ENCODE results near the gene ADCY9. TPM values are rescaled to one million over a fixed set of nuclear protein-coding genes. Genes with fewer than 3 reads are reported as not detected.
A peak's percentile ranks its signal among the peaks of the same experiment; 100 is the strongest.

The ADCY9 gene
- total RNA-seq, 5 donors from 2014 or later (not counting 1 experiment from before 2014, with no cell fraction given) = 7.9 to 15.7 (median 11.6) TPM

DNA sequence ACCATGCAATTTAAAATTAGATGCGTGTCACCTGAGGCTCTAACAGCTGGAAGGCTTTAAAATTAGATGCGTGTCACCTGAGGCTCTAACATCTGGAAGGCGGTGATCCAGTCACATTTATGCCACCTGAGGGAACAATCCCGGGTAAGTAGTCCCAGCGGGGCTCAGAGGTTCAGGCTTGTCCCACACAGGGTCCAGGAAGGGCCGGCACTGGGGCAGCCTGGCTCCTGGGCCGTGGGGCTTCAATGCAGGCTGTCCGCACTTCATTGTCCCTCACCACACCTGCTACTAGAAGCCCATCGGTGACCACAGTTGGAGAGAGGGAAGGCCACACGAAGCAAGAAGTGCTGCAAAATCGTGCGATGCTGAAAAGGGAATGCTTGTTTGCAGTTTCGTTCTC, 15.4 kb upstream of the ADCY9 start:
- H3K27me3 ChIP-seq (replicated peaks in 1 of 2; ENCODE audit: control insufficient read depth in 2 of 2, extremely low read depth in 1 of 2, insufficient read depth in 2 of 2, low read length in 1 of 2) = peaks cover 3 to 25% of the 10 kb centered on the region in 2 experiments
- DNase-seq = no peak
- H3K27me3 Mint-ChIP-seq = peaks cover 9 to 18% of the 10 kb centered on the region in 2 donors
- no peak overlapping the region for H3K4me3 Mint-ChIP-seq
- H3K9me3 Mint-ChIP-seq = no peaks in the 10 kb centered on the region
- no peak for ATAC-seq (replicated peaks in 1 of 4)
- H3K4me1 ChIP-seq (ENCODE audit: control insufficient read depth in 1 of 2, extremely low read depth in 1 of 2, insufficient read depth in 2 of 2, low read length in 2 of 2) = no peaks in the 10 kb centered on the region
- ChIA-PET POLR2A (no interaction called here), CTCF (no interaction called here)
- H3K36me3 Mint-ChIP-seq = no peaks in the 10 kb centered on the region
- no peaks in the 10 kb centered on the region for H3K36me3 ChIP-seq (ENCODE audit: control insufficient read depth in 2 of 2, extremely low read depth in 1 of 2, insufficient read depth in 1 of 2, low read length in 1 of 2)
- no peak overlapping the region for H3K4me3 ChIP-seq (ENCODE audit: control insufficient read depth in 1 of 2, extremely low read depth in 1 of 2, low read length in 1 of 2)
- no peak overlapping the region for H3K27ac ChIP-seq (ENCODE audit: low read length)
- WGBS (ENCODE audit: insufficient coverage) = 51% methylated on average over 7 of the region's 13 CpGs
- H3K9me3 ChIP-seq = no peaks in the 10 kb centered on the region
- H3K27ac Mint-ChIP-seq = no peak overlapping the region
- H3K4me1 Mint-ChIP-seq = no peaks in the 10 kb centered on the region

DNA sequence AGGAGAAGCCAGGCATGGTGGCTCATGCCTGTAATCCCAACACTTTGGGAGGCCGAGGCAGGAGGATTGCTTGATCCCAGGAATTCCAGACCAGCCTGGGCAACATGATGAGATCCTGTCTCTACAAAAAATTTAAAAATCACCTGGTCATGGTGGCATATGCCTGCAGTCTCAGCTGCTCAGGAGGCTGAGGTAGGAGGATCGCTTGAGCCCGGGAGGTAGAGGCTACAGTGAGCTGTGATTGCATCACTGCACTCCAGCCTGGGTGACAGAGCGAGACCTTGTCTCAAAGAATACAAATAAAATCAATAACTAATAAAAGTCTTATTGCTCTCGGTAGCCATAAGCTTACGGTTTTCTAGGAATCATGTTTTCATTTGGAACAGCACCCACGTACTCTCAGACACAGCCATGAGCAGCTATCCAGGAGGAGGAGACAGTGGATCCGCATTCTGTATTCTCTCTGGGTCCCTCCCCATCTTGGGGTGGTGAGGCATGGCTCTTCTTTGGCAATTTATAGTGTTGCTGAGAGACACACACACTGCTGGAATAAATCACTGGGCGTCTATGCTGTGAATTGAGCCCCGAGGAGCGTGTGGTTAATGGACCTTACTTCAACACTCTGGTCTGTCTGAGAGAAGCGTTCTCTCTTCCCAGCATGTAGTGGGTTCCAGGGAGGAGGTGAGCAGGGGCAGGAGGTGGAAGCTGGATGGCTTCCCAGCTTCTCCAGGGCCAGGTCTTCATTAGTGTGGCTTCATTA, 8.5 kb upstream of the ADCY9 start:
- H3K27me3 Mint-ChIP-seq = peaks cover 3 to 11% of the 10 kb centered on the region in 2 donors
- ChIA-PET CTCF (interaction anchor here in 1 of 2 donors (0.6 kb wide), 1 partner anchor 66 kb away, joined by 4 read pairs; no protein-coding TSS in a partner anchor), POLR2A (no interaction called here)
- no peaks in the 10 kb centered on the region for H3K9me3 Mint-ChIP-seq
- Histone ChIP-seq H3K36me3 (ENCODE audit: control insufficient read depth in 2 of 2, extremely low read depth in 1 of 2, insufficient read depth in 1 of 2, low read length in 1 of 2) (no peaks in the 10 kb centered on the region), H3K4me3 (ENCODE audit: control insufficient read depth in 1 of 2, extremely low read depth in 1 of 2, low read length in 1 of 2) (no peak overlapping the region), H3K27ac (ENCODE audit: low read length) (no peak overlapping the region), H3K27me3 (replicated peaks in 1 of 2; ENCODE audit: control insufficient read depth in 2 of 2, extremely low read depth in 1 of 2, insufficient read depth in 2 of 2, low read length in 1 of 2) (peaks cover 3 to 27% of the 10 kb centered on the region in 2 experiments), H3K4me1 (ENCODE audit: control insufficient read depth in 1 of 2, extremely low read depth in 1 of 2, insufficient read depth in 2 of 2, low read length in 2 of 2) (no peaks in the 10 kb centered on the region), H3K9me3 (no peaks in the 10 kb centered on the region)
- no peak overlapping the region for H3K4me3 Mint-ChIP-seq
- H3K4me1 Mint-ChIP-seq = no peaks in the 10 kb centered on the region
- WGBS (ENCODE audit: insufficient coverage) = 91% methylated on average over 4 of the region's 12 CpGs
- H3K27ac Mint-ChIP-seq = no peak overlapping the region
- H3K36me3 Mint-ChIP-seq = no peaks in the 10 kb centered on the region
- ATAC-seq (replicated peaks in 1 of 4) (no peak), DNase-seq (no peak)

DNA sequence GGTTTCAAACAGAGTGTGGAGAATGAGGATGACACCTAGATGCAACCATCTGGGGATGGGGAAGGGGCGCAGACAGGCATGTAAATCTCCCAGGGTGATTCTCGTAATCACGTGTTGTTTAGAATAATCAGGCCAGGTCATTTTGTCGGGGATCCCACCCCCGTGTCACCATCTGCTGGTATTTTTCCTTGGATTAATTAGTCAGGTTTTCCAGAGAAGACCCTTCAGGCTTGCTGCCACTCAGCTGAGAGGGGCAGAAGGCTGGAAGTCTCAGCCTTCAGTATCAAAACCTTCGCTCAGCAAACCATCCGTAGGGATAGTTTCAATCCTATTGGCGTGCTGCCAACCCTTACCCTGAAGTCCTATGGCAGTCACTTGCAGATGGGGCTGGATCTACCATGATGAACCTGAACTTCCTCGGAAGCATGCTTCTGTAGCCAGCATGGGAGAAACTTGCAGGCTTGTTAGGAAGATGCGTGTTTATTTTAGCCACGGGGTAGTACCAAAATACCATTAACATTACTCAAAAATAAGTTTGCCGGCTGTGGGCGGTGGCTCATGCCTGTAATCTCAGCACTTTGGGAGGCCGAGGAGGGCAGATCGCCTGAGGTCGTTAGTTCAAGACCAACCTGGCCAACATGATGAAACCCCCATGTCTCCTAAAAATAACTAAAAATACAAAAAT, 7.5 kb upstream of the ADCY9 start:
- Mint-ChIP-seq H3K4me1 (no peaks in the 10 kb centered on the region), H3K9me3 (no peaks in the 10 kb centered on the region), H3K4me3 (no peak overlapping the region), H3K27ac (no peak overlapping the region), H3K36me3 (no peaks in the 10 kb centered on the region), H3K27me3 (peaks cover 3 to 9% of the 10 kb centered on the region in 2 donors)
- ChIA-PET CTCF (no interaction called here), POLR2A (no interaction called here)
- H3K36me3 ChIP-seq (ENCODE audit: control insufficient read depth in 2 of 2, extremely low read depth in 1 of 2, insufficient read depth in 1 of 2, low read length in 1 of 2) = no peaks in the 10 kb centered on the region
- no peak overlapping the region for H3K4me3 ChIP-seq (ENCODE audit: control insufficient read depth in 1 of 2, extremely low read depth in 1 of 2, low read length in 1 of 2)
- H3K4me1 ChIP-seq (ENCODE audit: control insufficient read depth in 1 of 2, extremely low read depth in 1 of 2, insufficient read depth in 2 of 2, low read length in 2 of 2) = no peaks in the 10 kb centered on the region
- 75% methylated on average over 11 of the region's 16 CpGs for WGBS (ENCODE audit: insufficient coverage)
- no peak for ATAC-seq (replicated peaks in 1 of 4)
- no peak overlapping the region for H3K27ac ChIP-seq (ENCODE audit: low read length)
- H3K9me3 ChIP-seq = no peaks in the 10 kb centered on the region
- peaks cover 0 to 21% of the 10 kb centered on the region in 2 experiments for H3K27me3 ChIP-seq (replicated peaks in 1 of 2; ENCODE audit: control insufficient read depth in 2 of 2, extremely low read depth in 1 of 2, insufficient read depth in 2 of 2, low read length in 1 of 2)
- no peak for DNase-seq

DNA sequence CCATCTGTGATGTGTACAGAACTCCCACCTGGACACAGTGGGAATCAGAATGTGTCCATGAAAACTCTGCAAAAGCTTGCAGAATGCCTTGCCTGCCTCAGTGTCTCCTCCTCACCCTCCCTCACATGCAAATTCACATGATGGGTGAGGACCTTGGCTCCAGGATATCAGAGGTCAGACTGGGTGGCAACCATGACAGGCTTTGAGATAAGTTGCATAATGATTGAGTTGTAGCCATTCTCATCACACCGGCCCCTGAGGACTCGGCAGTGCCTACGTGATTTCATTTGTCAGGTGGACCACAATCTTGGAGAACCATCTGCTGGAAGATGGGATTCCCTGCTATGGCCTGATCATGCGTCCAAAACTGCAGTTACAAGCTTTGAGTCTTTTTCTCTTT, 3.9 kb upstream of the ADCY9 start:
- Mint-ChIP-seq H3K27me3 (peaks cover 3 to 9% of the 10 kb centered on the region in 2 donors), H3K4me1 (peaks cover 7% of the 10 kb centered on the region in 3 donors), H3K4me3 (no peak overlapping the region), H3K27ac (no peak overlapping the region), H3K9me3 (no peaks in the 10 kb centered on the region), H3K36me3 (no peaks in the 10 kb centered on the region)
- DNase-seq (no peak), ATAC-seq (replicated peaks in 1 of 4) (no peak)
- Histone ChIP-seq H3K4me3 (ENCODE audit: control insufficient read depth in 1 of 2, extremely low read depth in 1 of 2, low read length in 1 of 2) (no peak overlapping the region), H3K36me3 (ENCODE audit: control insufficient read depth in 2 of 2, extremely low read depth in 1 of 2, insufficient read depth in 1 of 2, low read length in 1 of 2) (no peaks in the 10 kb centered on the region), H3K9me3 (no peaks in the 10 kb centered on the region), H3K27ac (ENCODE audit: low read length) (no peak overlapping the region), H3K4me1 (ENCODE audit: control insufficient read depth in 1 of 2, extremely low read depth in 1 of 2, insufficient read depth in 2 of 2, low read length in 2 of 2) (peaks cover 0 to 12% of the 10 kb centered on the region in 2 experiments), H3K27me3 (replicated peaks in 1 of 2; ENCODE audit: control insufficient read depth in 2 of 2, extremely low read depth in 1 of 2, insufficient read depth in 2 of 2, low read length in 1 of 2) (peaks cover 2 to 18% of the 10 kb centered on the region in 2 experiments)
- POLR2A ChIA-PET = no interaction called here
- CTCF ChIA-PET = interaction anchor here in 1 of 2 donors (0.6 kb wide), 1 partner anchor 779 kb away, joined by 4 read pairs; no protein-coding TSS in a partner anchor
- WGBS (ENCODE audit: insufficient coverage) = 80% methylated on average over 1 of the region's 4 CpGs

DNA sequence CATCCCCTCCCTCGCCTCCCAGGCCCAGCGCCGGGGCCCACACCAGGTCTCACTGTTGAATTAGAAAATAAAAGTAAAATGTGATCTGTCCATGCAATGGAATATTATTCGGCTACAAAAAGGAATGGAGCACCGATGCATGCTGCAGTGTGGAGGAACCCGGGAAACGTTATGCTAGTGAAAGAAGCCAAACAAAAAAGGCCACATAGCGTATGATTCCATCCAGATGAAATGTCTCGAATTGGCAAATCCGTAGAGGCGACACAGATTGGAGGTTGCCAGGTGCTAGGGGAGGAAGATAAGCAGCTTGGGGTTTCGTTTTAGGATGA, 972 bp upstream of the ADCY9 start:
- 95% methylated on average over 6 of the region's 12 CpGs for WGBS (ENCODE audit: insufficient coverage)
- peaks cover 34% of the 10 kb centered on the region in 3 donors for H3K4me1 Mint-ChIP-seq
- Histone ChIP-seq H3K9me3 (no peaks in the 10 kb centered on the region), H3K27ac (ENCODE audit: low read length) (no peak overlapping the region), H3K36me3 (ENCODE audit: control insufficient read depth in 2 of 2, extremely low read depth in 1 of 2, insufficient read depth in 1 of 2, low read length in 1 of 2) (no peaks in the 10 kb centered on the region), H3K4me3 (ENCODE audit: control insufficient read depth in 1 of 2, extremely low read depth in 1 of 2, low read length in 1 of 2) (peak overlapping the region in 1 of 2 donors; percentile 57), H3K27me3 (replicated peaks in 1 of 2; ENCODE audit: control insufficient read depth in 2 of 2, extremely low read depth in 1 of 2, insufficient read depth in 2 of 2, low read length in 1 of 2) (peaks cover 2 to 5% of the 10 kb centered on the region in 2 experiments), H3K4me1 (ENCODE audit: control insufficient read depth in 1 of 2, extremely low read depth in 1 of 2, insufficient read depth in 2 of 2, low read length in 2 of 2) (peaks cover 0 to 36% of the 10 kb centered on the region in 2 experiments)
- peak overlapping the region; percentile 28 to 80 for H3K27ac Mint-ChIP-seq
- H3K9me3 Mint-ChIP-seq = no peaks in the 10 kb centered on the region
- ChIA-PET CTCF (no interaction called here), POLR2A (no interaction called here)
- ATAC-seq (replicated peaks in 1 of 4) (no peak), DNase-seq (no peak)
- no peaks in the 10 kb centered on the region for H3K36me3 Mint-ChIP-seq
- H3K27me3 Mint-ChIP-seq = peaks cover 0 to 1% of the 10 kb centered on the region in 2 donors
- H3K4me3 Mint-ChIP-seq = peak overlapping the region; percentile 79 to 87 (median 80)

DNA sequence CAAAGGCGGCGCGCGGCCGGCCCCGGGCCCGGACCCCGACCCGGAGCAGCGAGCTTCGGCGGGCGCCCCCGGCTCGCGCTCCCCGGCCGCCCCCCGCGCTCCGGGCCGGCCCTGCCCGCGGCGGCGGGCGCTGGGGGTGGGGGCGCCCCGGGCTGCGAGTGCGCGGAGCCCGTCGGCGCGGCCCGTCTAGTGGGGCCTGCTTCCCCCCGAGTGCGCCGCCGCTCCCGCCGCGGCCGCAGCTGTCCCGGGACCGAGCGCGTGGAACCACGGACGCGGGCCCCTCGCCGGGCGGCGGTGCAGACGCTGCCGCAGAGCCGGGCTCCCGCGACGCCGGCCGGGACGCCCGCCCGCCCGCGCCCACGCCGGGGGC, 308 bp downstream of the ADCY9 start:
- no peak overlapping the region for H3K27ac Mint-ChIP-seq

More for the DNA sequence above, 308 bp downstream of the ADCY9 start:
- DNase-seq (peak in 1 of 35 experiments; percentile 5), ATAC-seq (replicated peaks in 1 of 4) (peak in 3 of 4 experiments; percentile 43 to 46 (median 44))
- POLR2A ChIA-PET = interaction anchor here in 1 of 2 donors (0.5 kb wide), 1 partner anchor 210 kb away, joined by 5 read pairs; no protein-coding TSS in a partner anchor
- peaks cover 46 to 47% (median 46%) of the 10 kb centered on the region in 3 donors for H3K4me1 Mint-ChIP-seq
- peak overlapping the region; percentile 73 to 79 (median 78) for H3K4me3 Mint-ChIP-seq
- CTCF ChIA-PET = interaction anchor here in 1 of 2 donors (0.6 to 0.8 kb wide), 2 partner anchors 138 to 157 kb away, joined by 3 to 4 read pairs; no protein-coding TSS in a partner anchor
- no peaks in the 10 kb centered on the region for H3K9me3 Mint-ChIP-seq
- H3K27me3 Mint-ChIP-seq = peaks cover 0 to 1% of the 10 kb centered on the region in 2 donors
- Histone ChIP-seq H3K36me3 (ENCODE audit: control insufficient read depth in 2 of 2, extremely low read depth in 1 of 2, insufficient read depth in 1 of 2, low read length in 1 of 2) (no peaks in the 10 kb centered on the region), H3K9me3 (no peaks in the 10 kb centered on the region), H3K27ac (ENCODE audit: low read length) (no peak overlapping the region), H3K4me3 (ENCODE audit: control insufficient read depth in 1 of 2, extremely low read depth in 1 of 2, low read length in 1 of 2) (peak overlapping the region in 1 of 2 donors; percentile 50), H3K4me1 (ENCODE audit: control insufficient read depth in 1 of 2, extremely low read depth in 1 of 2, insufficient read depth in 2 of 2, low read length in 2 of 2) (peaks cover 0 to 40% of the 10 kb centered on the region in 2 experiments), H3K27me3 (replicated peaks in 1 of 2; ENCODE audit: control insufficient read depth in 2 of 2, extremely low read depth in 1 of 2, insufficient read depth in 2 of 2, low read length in 1 of 2) (peaks cover 0 to 2% of the 10 kb centered on the region in 2 experiments)
- H3K36me3 Mint-ChIP-seq = no peaks in the 10 kb centered on the region
- WGBS (ENCODE audit: insufficient coverage) = under 1% methylated on average over 71 of the region's 71 CpGs

Measured in T-cell (primary cell).